ENCODE measurements around the gene TMEM240.
"Not testable (repeated sequence)": the region's sequence is repeated elsewhere in the genome, so short reads cannot be mapped to it uniquely, and the experiment has no call there.

Gene TMEM240

GRCh38 chr1:1539310-1540089 is 924 bp downstream of the TMEM240 start:
- no peak for DNase-seq

GRCh38 chr1:1538989-1539309 is 1.5 kb downstream of the TMEM240 start:
- DNase-seq: no peak

GRCh38 chr1:1538334-1538733 is 2.1 kb downstream of the TMEM240 start:
- DNase-seq: no peak

GRCh38 chr1:1537626-1538250 is 2.7 kb downstream of the TMEM240 start:
- DNase-seq: no peak

GRCh38 chr1:1536938-1537546 is 3.4 kb downstream of the TMEM240 start:
- DNase-seq: no peak

- DNase-seq: no peak
Measured at GRCh38 chr1:1536019-1536937, 4.1 kb downstream of the TMEM240 start.

- DNase-seq: no peak
Measured at GRCh38 chr1:1535201-1536018, 5.0 kb downstream of the TMEM240 start.

GRCh38 chr1:1534401-1535154 is 5.8 kb downstream of the TMEM240 start:
- DNase-seq: no peak

- not testable (repeated sequence) for DNase-seq
Measured at GRCh38 chr1:1533894-1534291, 6.5 kb downstream of the TMEM240 start.

GRCh38 chr1:1533176-1533893 is 7.1 kb downstream of the TMEM240 start:
- not testable (repeated sequence) for DNase-seq

- no peak for DNase-seq
Measured at GRCh38 chr1:1531947-1532346, 8.5 kb downstream of the TMEM240 start.

GRCh38 chr1:1529936-1530335 is 10.5 kb downstream of the TMEM240 start:
- no peak for DNase-seq

GRCh38 chr1:1529321-1529720 is 11.1 kb downstream of the TMEM240 start:
- no peak for DNase-seq

- DNase-seq: no peak
Measured at GRCh38 chr1:1528301-1529267, 11.8 kb downstream of the TMEM240 start.

- DNase-seq: no peak
Measured at GRCh38 chr1:1527092-1527816, 13.2 kb downstream of the TMEM240 start.

GRCh38 chr1:1526476-1526875 is 13.9 kb downstream of the TMEM240 start:
- DNase-seq: not testable (repeated sequence)

GRCh38 chr1:1524750-1525383 is 15.6 kb downstream of the TMEM240 start:
- not testable (repeated sequence) for DNase-seq

GRCh38 chr1:1523651-1524050 is 16.8 kb downstream of the TMEM240 start:
- not testable (repeated sequence) for DNase-seq

Measured in right forelimb (tissue), 1 donor.